CD4-positive, alpha-beta T cell (primary cell): ENCODE results near the gene BEND5. TPM values are rescaled to one million over a fixed set of nuclear protein-coding genes. Genes with fewer than 3 reads are reported as not detected.

Experiments
- ATAC-seq: fragments of 200-7000 bp; cut with Tn5 transposase; one replicate; pipeline ENCODE4 v1.10.0; 2022; ENCODE audit warnings: mild to moderate bottlenecking; ENCODE audit not compliant: poor library complexity
- CTCF ChIA-PET: fragments of 350-600 bp; sonication (Branson Sonifier 250); formaldehyde crosslinking; loops from one replicate; lab custom pipeline; 2021; ENCODE audit warnings: antibody characterized with exemption, inconsistent platforms; lab: Charles Lee
- POLR2A ChIA-PET: fragments of 350-600 bp; sonication (Branson Sonifier 250); formaldehyde crosslinking; loops from one replicate; lab custom pipeline; 2021; ENCODE audit warnings: antibody characterized with exemption, inconsistent platforms; lab: Charles Lee
- DNase-seq, 14 experiments: peaks; one replicate each; pipeline ENCODE4 v3.0.0-alpha.2; 2013 to 2020; ENCODE audit warnings: mixed read lengths in 2 of 14
- H3K27ac ChIP-seq, 2 donors: one replicate each; pipeline versions ENCODE4 v1.5.1 to v1.7.0; 2013; ENCODE audit warnings: low read length in 2 of 2, low read depth in 1 of 2, mild to moderate bottlenecking in 1 of 2
- H3K27me3 ChIP-seq, 2 experiments: 1 replicate in 1 of 2; 2 replicates in 1 of 2; pipeline versions ENCODE4 v1.6.1 to v1.7.0; 2013; ENCODE audit warnings: low read length in 2 of 2, control low read depth in 1 of 2, mild to moderate bottlenecking in 1 of 2, moderate library complexity in 1 of 2; ENCODE audit not compliant: insufficient read depth in 2 of 2, control insufficient read depth in 1 of 2
- H3K36me3 ChIP-seq: one replicate; pipeline ENCODE4 v1.6.1; 2013; ENCODE audit warnings: low read length, control low read depth; ENCODE audit not compliant: insufficient read depth
- H3K4me1 ChIP-seq: one replicate; pipeline ENCODE4 v1.6.1; 2013; ENCODE audit warnings: low read length, control low read depth; ENCODE audit not compliant: insufficient read depth
- H3K4me3 ChIP-seq: one replicate; pipeline ENCODE4 v1.5.1; 2013; ENCODE audit warnings: mild to moderate bottlenecking, low read length, moderate library complexity
- H3K9me3 ChIP-seq, 2 experiments: 1 replicate in 1 of 2; 2 replicates in 1 of 2; pipeline versions ENCODE4 v1.6.1 to v1.7.0; 2013; ENCODE audit warnings: low read length in 2 of 2, mild to moderate bottlenecking in 2 of 2, control low read depth in 1 of 2, moderate library complexity in 1 of 2; ENCODE audit not compliant: control insufficient read depth in 1 of 2, insufficient read depth in 1 of 2
- H3K27ac Mint-ChIP-seq: one replicate; pipeline ENCODE4 v1.8.0; 2020; ENCODE audit warnings: mixed read lengths
- H3K27me3 Mint-ChIP-seq: one replicate; pipeline ENCODE4 v1.8.0; 2021; ENCODE audit warnings: mixed read lengths
- H3K36me3 Mint-ChIP-seq: one replicate; pipeline ENCODE4 v1.8.0; 2021; ENCODE audit warnings: low read depth, mixed read lengths
- H3K4me1 Mint-ChIP-seq: one replicate; pipeline ENCODE4 v1.8.0; 2021; ENCODE audit warnings: low read depth, mixed read lengths
- H3K4me3 Mint-ChIP-seq: one replicate; pipeline ENCODE4 v1.8.0; 2020; ENCODE audit warnings: mild to moderate bottlenecking, mixed read lengths
- H3K9me3 Mint-ChIP-seq: one replicate; pipeline ENCODE4 v1.8.0; 2020; ENCODE audit warnings: mixed read lengths
- intact Hi-C, 2 experiments: fragments of 100-400 bp; cut with DNase I in 1 of 2; cut with micrococcal nuclease in 1 of 2; formaldehyde crosslinking; loops; one replicate each; pipeline versions ENCODE4 v1.15.1 to v1.9.0; 2023 to 2025; cut with DNase I, micrococcal nuclease
- total RNA-seq, 174 experiments: library from RNA in 2 of 174; stranded (reverse) in 2 of 174; gene quantifications; one replicate each; pipeline ENCODE4 v1.2.3 and lab custom pipeline; 2021 to 2026
- TF ChIP-seq, protein P1 (sequence below): fragments of 200-600 bp; IDR thresholded peaks from one replicate; pipeline ENCODE4 v1.8.0; 2022; ENCODE audit warnings: antibody characterized with exemption, mild to moderate bottlenecking

Gene BEND5
- total RNA-seq, 2 experiments from 2014 or later = 5.6 to 5.7 TPM

DNA sequence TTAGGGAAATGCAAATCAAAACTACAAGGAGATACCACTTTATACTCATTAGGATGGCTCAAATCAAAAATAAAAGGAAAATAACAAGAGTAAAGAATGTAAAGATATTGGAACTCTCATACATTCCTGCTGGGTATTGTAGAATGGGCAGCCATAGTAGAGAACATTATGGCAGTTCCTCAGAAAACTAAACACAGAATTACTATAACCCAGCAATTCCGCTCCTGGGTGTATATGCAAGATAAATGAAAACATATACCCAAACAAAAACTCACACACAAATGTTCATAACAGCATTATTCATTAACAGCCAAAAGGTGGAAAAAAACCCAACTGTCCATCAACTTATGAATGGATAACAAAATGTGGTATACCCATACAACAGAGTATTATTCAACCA is 11.4 kb downstream of the BEND5 start:
- H3K4me3 ChIP-seq = no peak overlapping the region
- H3K27me3 Mint-ChIP-seq = no peaks in the 10 kb centered on the region
- H3K9me3 ChIP-seq = no peaks in the 10 kb centered on the region
- H3K36me3 Mint-ChIP-seq = peaks cover 32% of the 10 kb centered on the region
- TF ChIP-seq, protein P1, sequence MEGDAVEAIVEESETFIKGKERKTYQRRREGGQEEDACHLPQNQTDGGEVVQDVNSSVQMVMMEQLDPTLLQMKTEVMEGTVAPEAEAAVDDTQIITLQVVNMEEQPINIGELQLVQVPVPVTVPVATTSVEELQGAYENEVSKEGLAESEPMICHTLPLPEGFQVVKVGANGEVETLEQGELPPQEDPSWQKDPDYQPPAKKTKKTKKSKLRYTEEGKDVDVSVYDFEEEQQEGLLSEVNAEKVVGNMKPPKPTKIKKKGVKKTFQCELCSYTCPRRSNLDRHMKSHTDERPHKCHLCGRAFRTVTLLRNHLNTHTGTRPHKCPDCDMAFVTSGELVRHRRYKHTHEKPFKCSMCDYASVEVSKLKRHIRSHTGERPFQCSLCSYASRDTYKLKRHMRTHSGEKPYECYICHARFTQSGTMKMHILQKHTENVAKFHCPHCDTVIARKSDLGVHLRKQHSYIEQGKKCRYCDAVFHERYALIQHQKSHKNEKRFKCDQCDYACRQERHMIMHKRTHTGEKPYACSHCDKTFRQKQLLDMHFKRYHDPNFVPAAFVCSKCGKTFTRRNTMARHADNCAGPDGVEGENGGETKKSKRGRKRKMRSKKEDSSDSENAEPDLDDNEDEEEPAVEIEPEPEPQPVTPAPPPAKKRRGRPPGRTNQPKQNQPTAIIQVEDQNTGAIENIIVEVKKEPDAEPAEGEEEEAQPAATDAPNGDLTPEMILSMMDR = no peak
- DNase-seq (no peak), ATAC-seq (no peak)
- CTCF ChIA-PET = no interaction called here
- no peak overlapping the region for H3K27ac ChIP-seq
- H3K4me1 Mint-ChIP-seq = peaks cover 19% of the 10 kb centered on the region
- no peak overlapping the region for H3K4me3 Mint-ChIP-seq
- H3K27ac Mint-ChIP-seq = no peak overlapping the region
- intact Hi-C loops = no loop called here
- no peaks in the 10 kb centered on the region for H3K27me3 ChIP-seq
- POLR2A ChIA-PET = no interaction called here
- H3K36me3 ChIP-seq = no peaks in the 10 kb centered on the region
- no peaks in the 10 kb centered on the region for H3K4me1 ChIP-seq
- H3K9me3 Mint-ChIP-seq = no peaks in the 10 kb centered on the region

DNA sequence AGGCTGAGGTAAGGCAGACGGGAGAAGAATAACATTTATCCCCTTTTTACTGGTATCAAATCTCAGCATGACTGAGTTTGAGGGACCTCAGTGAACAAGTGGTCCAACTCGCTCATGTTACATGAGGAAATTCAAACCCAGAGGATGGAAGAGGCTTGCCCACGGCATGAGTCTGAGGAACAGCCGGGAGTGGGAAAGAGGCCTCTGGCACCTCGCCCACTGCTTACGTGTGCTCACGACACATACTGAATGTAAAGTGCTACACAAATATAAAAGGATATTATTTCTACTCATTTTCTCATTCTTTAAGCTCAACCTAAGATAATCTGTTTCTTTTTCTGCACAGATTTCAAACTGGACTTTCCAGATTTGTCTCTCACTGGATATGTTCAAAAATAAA is 14.7 kb downstream of the BEND5 start:
- no peak overlapping the region for H3K4me3 ChIP-seq
- H3K27me3 Mint-ChIP-seq = no peaks in the 10 kb centered on the region
- no peak for ATAC-seq
- no peaks in the 10 kb centered on the region for H3K36me3 ChIP-seq
- H3K4me3 Mint-ChIP-seq = no peak overlapping the region
- ChIA-PET CTCF (no interaction called here), POLR2A (no interaction called here)
- no peaks in the 10 kb centered on the region for H3K27me3 ChIP-seq
- TF ChIP-seq, protein P1 = no peak
- H3K4me1 Mint-ChIP-seq = no peaks in the 10 kb centered on the region
- peaks cover 0 to 6% of the 10 kb centered on the region in 2 experiments for H3K9me3 ChIP-seq
- H3K4me1 ChIP-seq = no peaks in the 10 kb centered on the region
- H3K36me3 Mint-ChIP-seq = peaks cover 57% of the 10 kb centered on the region
- no peak for DNase-seq
- no peaks in the 10 kb centered on the region for H3K9me3 Mint-ChIP-seq
- intact Hi-C loops = no loop called here
- H3K27ac Mint-ChIP-seq = no peak overlapping the region
- H3K27ac ChIP-seq = no peak overlapping the region

- intact Hi-C loops = no loop called here
- Histone ChIP-seq H3K4me3 (no peak overlapping the region), H3K27ac (no peak overlapping the region), H3K4me1 (no peaks in the 10 kb centered on the region), H3K9me3 (peaks cover 0 to 6% of the 10 kb centered on the region in 2 experiments), H3K27me3 (no peaks in the 10 kb centered on the region), H3K36me3 (no peaks in the 10 kb centered on the region)
- TF ChIP-seq, protein P1 = no peak
- H3K4me1 Mint-ChIP-seq = no peaks in the 10 kb centered on the region
- H3K9me3 Mint-ChIP-seq = no peaks in the 10 kb centered on the region
- no peaks in the 10 kb centered on the region for H3K27me3 Mint-ChIP-seq
- DNase-seq (no peak), ATAC-seq (no peak)
- no peak overlapping the region for H3K27ac Mint-ChIP-seq
- peaks cover 63% of the 10 kb centered on the region for H3K36me3 Mint-ChIP-seq
- no peak overlapping the region for H3K4me3 Mint-ChIP-seq
- POLR2A ChIA-PET = no interaction called here
- CTCF ChIA-PET = no interaction called here
These were observed 15.3 kb downstream of the BEND5 start for GRCh38 chr1:48761411-48761810.
